ENCODE data around the gene CYP1A2. TPM values are rescaled to one million over a fixed set of nuclear protein-coding genes. Genes with fewer than 3 reads are reported as not detected.
"Not testable (repeated sequence)": the region's sequence is repeated elsewhere in the genome, so short reads cannot be mapped to it uniquely, and the experiment has no call there.

CYP1A2 gene
- polyA plus RNA-seq, 4 donors, result 0.10 to 0.25 (median 0.19) TPM

DNA sequence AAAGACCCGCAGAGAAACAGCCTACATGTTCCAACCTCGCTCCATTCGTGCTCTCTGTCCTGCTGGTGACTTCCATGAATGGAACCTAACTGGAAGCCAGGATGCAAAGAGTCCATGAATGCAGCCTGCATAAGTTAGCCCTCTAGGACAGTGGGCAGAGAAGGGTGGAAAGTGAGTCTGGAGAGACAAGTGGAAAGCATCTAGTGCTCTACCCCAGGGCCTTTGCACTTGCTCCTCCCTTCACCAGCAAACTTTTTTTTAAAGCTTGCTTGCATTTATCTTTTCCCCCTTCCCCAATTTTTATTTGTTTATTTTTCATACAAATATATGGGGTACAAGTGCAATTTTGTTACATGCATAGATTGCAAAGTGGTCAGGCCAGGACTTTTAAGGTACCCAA is 15.4 kb upstream of the CYP1A2 start:
- DNase-seq (ENCODE audit: low read depth in 4 of 4, low spot score in 2 of 4), result no peak

DNA sequence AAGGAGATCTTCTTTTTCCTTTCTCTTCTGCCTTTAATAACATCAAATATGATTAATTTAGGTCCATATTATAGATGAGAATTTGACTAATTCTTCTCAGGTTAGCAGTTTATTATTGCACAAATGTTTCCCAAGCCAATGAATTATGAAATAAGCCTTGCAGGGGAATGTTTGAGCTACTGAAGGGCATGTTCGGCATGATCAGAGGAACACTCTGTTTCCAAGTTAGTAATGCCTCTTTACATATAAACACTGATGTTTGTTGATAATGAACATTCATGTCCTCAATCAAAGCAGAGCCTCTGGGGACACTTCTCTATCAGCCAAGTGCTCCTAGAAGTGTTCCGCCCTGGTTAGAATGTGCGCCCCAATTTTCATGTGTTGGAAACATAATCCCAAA is 13.3 kb upstream of the CYP1A2 start:
- DNase-seq (ENCODE audit: low read depth in 4 of 4, low spot score in 2 of 4), result no peak

DNA sequence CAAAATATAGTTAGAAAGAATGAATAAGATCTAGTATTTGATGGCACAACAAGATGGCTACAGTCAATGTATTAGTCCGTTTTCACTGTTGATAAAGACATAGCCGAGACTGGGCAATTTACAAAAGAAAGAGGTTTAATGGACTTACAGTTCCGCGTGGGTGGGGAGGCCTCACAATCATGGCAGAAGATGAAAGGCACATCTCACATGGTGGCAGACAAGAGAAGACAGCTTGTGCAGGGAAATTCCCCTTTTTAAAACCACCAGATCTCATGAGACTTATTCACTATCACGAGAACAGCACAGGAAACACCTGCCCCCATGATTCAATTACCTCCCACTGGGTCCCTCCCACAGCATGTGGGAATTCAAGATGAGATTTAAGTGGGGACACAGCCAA is 10.4 kb upstream of the CYP1A2 start:
- not testable (repeated sequence) for DNase-seq (ENCODE audit: low read depth in 4 of 4, low spot score in 2 of 4)

DNA sequence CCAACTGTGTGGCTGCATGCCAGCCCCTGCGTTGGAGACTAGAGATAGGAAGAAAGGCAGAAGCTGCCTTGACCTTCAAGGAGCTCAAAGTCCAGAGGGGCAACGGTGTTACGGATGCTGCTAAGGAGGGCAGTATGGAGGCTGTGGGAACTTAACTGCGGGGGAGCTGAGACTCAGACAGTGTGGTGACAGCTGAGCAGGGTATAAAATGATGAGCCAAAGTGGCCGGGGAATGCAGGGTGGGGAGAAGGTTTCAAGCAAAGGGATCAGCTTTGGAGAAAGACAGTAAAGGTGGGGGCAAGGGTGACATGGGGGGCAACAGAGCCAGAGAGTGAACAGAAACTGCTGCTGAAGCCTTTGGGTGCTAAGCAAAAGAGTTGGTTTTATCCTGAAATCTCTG is 6.2 kb upstream of the CYP1A2 start:
- no peak for DNase-seq (ENCODE audit: low read depth in 4 of 4, low spot score in 2 of 4)

DNA sequence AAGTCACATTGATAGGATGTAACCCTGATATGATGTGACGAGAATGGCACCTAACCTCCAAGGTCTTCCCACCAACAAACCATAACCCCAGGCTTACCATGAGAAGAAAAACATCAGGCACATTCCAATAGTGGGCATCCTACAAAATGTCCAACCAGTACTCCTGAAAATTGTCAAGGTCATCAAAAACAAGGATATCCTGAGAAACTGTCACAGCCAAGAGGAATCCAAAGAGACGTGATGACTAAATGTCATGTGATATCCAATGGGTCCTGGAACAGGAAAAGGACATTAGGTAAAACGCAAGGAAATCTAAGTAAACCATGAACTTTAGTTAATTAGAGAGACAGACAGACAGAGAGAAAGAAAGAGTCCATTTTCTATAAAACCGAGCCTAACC is 2.3 kb upstream of the CYP1A2 start:
- no peak for DNase-seq (ENCODE audit: low read depth in 4 of 4, low spot score in 2 of 4)

DNA sequence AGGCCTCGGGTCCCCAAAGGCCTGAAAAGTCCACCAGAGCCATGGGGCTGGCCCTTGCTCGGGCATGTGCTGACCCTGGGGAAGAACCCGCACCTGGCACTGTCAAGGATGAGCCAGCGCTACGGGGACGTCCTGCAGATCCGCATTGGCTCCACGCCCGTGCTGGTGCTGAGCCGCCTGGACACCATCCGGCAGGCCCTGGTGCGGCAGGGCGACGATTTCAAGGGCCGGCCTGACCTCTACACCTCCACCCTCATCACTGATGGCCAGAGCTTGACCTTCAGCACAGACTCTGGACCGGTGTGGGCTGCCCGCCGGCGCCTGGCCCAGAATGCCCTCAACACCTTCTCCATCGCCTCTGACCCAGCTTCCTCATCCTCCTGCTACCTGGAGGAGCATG is 1.2 kb downstream of the CYP1A2 start:
- DNase-seq (ENCODE audit: low read depth in 4 of 4, low spot score in 2 of 4), result no peak

DNA sequence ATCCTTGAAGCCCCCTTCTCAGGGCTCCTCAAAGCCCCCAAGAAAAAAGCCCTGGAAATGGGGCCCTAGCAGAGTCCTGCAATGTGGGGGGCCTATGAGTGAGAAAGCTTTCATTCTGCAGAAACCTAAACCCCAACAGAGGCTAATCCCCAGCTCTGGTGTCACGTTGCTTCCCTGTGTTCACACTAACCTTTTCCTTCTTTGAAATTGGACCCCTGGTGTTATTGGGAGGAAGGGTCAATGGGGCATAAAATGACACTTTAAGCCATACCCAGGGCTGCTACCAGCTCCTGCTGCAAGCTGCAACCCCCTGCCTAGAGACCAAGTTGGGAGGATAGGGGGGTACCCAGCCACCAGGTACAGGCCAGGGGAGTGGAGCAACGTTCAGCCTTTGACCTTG is 2.1 kb downstream of the CYP1A2 start:
- peak in 1 of 4 donors; percentile 52 for DNase-seq (ENCODE audit: low read depth in 4 of 4, low spot score in 2 of 4)

DNA sequence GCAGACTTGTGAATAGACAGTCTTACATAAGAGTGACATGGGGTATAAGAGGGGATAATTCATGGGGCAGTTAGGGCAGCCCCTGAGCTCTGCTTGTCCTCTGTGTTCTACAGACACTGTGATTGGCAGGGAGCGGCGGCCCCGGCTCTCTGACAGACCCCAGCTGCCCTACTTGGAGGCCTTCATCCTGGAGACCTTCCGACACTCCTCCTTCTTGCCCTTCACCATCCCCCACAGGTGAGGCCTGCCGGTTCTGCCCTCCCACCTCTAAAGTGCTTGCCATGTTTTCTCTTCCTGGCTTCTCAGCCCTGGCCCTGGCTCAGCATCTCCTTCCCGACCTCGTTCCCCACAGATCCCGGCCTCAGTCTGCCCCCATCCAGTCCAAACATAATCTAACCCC is 3.4 kb downstream of the CYP1A2 start:
- DNase-seq (ENCODE audit: low read depth in 4 of 4, low spot score in 2 of 4), result no peak

DNA sequence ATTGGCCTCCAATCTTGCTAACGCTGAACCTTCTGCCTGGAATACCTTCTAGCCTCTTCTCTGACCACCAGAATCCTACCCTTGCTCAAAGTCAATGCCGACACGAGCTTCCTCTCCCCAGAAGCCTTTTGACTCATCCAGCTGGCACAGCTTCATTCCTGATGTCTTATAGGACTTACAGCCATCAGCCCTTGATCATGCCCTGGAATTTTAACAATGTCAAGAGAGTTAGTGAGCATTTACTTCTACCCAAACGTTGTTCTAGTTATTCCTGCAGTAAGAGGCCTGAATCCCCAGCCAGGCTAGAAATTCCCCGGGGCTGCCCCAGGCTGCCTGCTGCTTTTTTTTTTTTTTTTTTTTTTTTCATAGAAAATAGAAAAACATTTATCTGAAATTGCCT is 3.9 kb downstream of the CYP1A2 start:
- DNase-seq (ENCODE audit: low read depth in 4 of 4, low spot score in 2 of 4), result no peak

DNA sequence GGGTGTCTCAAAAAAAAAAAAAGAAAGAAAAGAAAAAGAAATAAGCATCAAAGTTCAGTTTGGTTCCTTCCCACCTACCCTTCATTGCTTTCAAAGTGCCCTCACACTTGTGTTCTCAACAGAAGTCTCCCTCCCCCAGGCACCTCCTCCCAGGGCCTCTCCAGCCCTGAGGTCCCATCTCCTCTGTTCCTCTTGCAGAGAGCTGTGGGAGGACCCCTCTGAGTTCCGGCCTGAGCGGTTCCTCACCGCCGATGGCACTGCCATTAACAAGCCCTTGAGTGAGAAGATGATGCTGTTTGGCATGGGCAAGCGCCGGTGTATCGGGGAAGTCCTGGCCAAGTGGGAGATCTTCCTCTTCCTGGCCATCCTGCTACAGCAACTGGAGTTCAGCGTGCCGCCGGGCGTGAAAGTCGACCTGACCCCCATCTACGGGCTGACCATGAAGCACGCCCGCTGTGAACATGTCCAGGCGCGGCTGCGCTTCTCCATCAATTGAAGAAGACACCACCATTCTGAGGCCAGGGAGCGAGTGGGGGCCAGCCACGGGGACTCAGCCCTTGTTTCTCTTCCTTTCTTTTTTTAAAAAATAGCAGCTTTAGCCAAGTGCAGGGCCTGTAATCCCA is 6.1 kb downstream of the CYP1A2 start:
- DNase-seq (ENCODE audit: low read depth in 4 of 4, low spot score in 2 of 4), result no peak

DNA sequence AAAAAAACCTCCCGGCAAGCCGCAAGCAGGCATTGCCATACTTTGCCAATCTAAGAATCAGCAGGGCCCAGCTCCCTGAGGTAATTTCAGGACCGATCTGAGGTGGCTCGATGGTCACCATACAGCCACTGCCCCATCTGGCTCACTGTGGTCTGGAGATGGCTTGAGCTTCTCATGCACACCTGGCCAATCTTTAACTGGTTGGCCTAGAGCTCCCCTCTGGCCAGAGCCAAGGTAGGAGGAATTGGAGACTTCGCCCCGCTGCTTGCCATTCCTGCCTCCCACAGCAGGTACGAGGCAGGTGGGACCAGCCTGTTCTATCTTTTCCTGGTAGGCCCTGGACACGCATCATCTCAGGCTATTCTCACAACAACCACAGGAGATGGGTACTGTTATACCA is 10.1 kb downstream of the CYP1A2 start:
- DNase-seq (ENCODE audit: low read depth in 4 of 4, low spot score in 2 of 4), result no peak

DNA sequence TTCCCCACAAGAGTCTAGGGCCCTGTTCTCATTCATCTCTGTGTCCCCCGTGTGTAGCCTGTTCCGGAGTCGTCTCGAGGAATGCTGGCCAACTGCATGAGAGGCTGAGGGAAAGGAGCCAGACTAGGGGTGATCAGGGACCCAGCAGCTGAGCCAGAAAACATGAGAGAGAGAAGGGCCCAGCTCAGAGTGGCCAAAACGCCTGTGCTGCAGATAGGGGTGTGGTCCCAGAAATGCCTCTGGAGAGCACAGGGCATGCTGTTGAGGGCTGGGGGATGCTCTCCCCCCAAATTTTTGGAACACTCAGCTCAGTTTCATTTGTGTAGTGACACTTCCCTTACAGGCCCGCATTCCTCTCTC is 14.1 kb downstream of the CYP1A2 start:
- no peak for DNase-seq (ENCODE audit: low read depth in 4 of 4, low spot score in 2 of 4)

DNA sequence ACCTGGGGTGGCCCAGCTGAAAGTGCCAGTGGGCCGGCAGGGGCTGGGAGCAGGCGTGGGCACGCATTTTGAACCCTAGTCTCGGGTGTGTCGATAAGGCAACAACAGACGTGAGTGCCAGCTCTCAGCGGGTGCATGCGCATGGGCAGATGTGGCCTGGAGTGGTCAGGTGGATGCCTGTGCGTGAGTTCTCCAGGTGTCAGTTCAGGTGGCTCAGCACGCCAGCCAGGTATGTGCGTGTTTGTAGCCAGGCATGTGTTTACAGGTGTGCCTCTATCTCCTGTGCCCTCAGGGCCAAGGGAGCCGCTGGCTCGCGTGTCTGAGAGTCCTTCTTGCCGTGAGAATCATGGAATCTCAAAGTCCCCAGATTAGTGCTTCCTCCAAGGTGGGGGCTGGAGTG is 14.8 kb downstream of the CYP1A2 start:
- DNase-seq (ENCODE audit: low read depth in 4 of 4, low spot score in 2 of 4), result no peak

DNA sequence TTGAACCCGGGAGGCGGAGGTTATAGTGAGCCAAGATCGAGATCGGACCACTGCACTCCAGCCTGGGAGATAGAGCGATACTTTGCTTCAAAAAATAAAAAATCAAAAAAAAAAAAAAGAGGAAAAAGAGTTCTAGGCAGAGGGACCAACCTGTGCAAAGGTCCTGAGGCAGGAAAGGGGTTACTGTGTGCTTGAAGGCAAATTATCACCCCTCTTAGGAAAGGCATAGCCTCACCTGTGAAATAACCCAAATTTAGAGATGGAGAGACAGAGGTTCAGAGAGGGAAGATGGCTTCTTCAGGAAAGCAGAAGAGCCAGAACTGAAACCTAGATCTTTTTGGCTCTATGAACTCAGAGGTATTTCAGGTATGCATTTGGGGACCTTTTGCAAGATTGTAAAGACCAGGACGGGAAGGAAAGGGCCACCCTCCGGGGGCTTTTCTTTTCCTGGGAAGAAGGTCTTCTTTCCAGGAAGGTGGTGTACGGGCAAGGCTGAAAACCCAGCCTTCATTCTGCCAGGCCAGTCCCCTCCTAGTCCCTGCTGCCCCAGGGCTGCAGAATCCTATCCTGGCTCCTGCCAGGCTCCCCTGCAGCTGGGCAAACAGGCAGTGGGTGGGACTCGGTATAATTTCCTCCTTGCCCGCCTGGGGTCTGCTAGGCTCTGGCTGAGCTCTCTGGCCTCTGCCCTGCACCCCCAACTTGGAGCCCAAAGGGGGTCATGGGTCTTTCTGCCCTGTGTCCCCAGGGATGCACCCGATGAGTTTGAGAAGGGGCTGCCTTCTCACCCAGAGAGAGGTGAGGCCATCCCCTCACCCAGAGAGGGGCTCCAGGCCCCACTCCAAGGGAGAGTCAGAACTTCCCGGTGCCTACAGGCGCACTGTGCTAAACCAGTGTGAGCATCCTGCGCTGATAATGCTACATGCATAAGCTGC is 18.8 kb downstream of the CYP1A2 start:
- no peak for DNase-seq (ENCODE audit: low read depth in 4 of 4, low spot score in 2 of 4)

DNA sequence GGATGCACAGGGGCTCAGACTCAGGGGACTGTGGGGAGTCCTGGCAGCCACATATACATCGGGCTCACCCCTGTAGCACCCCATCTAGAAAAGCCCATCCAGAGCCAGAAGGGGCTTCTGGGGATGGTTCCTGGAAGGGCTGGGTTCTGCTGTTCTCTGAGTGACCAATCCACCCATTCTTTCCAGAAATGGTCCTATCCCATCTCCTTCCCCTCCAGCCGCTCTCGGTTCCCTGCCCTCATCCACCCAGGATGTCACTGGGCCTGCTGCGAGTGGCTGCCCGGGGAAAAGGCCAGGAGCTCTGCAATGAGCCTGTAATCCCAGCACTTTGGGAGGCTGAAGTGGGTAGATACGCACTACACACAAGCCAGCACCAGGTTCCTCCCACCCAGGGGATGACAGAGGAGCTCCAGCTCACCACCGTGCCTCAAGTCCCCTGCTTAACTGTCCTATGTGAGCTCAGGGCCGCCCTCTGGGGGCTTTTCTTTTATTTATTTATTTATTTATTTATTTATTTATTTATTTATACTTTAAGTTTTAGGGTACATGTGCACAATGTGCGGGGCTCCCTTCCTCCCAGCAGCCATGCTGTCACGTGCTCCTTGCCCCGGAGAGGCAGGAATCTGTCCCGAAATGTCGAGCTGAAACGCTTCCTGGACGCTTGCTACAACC is 19.6 kb downstream of the CYP1A2 start:
- DNase-seq (ENCODE audit: low read depth in 4 of 4, low spot score in 2 of 4), result no peak

DNA sequence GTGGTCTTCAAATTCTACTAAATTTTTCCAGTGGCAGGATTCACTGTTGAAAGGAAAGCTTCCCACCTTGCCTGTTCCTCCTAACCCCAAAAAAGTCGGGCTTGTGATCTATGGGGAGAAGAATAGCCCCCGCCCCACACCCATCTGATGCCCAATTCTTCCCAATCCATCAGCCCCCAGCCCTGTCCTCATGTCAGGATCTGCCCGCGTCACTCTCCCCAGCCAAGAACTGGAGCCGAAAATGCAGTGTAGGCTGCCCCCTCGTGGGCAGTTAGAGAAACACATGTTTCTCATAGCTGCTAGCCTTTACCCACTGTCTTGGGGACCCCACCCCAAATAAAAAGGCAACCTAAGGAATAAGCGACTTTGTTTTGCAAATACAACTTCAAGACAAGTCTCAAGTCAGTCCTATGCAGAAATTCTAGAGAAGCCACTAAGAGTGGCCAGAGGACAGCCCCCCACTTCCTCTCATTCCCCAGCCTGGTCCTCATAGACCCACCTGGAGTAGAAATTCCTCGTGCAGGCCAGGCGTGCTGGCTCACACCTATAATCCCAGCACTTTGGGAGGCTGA is 20.2 kb downstream of the CYP1A2 start:
- DNase-seq (ENCODE audit: low read depth in 4 of 4, low spot score in 2 of 4), result no peak

DNA sequence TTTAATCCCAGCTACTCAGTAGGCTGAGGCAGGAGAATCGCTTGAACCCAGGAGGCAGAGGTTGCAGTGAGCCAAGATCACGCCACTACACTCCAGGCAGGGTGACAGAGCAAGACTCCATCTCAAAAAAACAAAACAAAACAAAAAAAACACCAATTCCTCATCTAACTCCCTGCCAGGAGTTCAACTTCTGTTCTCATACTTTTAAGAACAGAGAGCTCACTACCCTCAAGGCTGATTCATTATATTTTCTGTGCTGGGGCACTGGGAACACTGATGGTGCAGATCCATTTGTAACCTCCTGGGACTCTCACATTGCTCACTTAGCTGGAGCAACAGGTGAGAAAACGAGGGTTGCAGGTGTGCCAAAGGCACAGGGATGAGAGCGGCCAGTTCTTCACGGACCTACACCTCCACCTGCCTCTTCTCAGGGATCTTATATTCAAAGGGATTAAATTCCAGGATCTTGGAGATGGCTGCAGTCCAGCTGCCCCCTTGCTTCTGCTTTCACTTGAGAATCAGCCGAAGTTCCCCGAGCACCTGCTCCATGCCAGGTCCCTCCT is 20.9 kb downstream of the CYP1A2 start:
- DNase-seq (ENCODE audit: low read depth in 4 of 4, low spot score in 2 of 4), result no peak

DNA sequence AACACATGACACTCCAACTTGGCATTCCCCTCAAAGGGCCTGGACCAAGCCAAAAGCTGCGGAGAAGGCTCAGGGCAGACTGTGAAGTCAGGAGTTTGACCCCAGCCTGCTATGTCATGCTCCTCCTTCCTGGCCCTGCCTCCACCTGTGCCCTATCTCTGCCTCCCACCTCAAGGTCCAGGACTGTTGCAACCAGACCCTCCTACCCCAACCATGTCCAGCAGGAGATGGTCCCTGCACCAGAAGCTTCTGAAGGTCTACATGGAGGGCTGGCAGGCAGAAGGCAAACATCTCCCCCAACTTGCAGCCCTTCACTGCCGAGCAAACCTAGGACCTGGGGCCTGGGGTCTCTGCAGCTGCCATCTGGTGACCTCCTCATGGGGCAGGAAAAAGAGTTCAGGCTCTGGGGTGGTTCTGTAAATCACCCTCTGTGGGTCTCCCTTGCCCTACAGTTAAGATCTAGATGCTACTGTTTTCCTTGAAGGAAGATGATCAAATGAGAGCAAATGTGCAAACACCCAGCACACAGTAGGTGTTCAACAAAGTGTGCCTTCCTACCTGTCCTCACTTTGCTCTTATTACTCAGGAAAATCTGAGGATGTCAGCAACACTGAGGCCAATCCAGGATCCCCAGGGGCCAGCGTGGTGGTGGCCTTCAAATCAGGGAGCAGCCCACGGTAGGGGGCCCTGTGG is 21.7 kb downstream of the CYP1A2 start:
- no peak for DNase-seq (ENCODE audit: low read depth in 4 of 4, low spot score in 2 of 4)

DNA sequence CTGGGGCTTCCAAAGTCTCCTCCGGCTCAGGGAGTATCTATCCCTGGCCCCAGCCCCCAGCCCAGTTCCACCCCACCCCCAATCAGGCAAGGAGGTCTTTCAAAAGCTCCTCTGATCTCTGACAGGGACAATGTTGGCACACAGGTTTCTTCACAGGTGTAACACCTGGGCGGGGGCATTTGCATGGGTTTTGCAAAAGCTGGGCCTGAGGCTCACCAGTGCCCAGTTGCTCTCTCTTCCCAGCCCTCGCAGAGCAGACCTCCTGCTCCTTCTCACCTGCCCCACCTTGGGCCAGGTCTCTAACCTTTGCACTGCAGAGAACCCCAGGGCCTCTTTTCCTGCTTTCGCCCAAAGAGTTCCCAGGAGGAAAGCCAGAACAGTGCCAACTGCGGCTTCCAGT is 24.7 kb downstream of the CYP1A2 start:
- DNase-seq (ENCODE audit: low read depth in 4 of 4, low spot score in 2 of 4), result no peak

DNA sequence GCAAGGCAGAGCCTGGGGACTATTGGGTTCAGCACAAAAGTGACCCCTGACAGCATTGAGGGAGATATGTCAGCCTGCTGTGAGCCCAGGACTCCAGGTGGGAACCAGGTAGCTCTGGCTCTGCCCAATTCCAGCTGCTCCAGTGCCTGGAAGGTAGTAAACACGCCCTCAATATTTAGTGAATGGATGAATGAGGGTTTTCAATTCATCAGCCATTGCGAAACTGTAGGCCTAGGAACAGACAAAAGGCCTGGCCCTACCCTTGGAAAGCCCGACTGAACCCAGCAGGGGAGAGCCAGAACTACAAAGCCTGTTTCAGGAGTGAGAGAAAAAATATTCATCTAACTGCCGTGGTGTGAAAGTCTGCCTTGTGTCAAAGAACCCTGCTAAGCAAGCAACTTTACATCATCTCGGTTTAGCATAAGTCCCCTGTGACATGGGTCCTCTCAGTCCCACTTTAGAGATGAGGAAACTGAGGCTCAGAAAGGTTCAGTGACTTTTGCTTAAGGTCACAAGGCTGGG is 25.1 kb downstream of the CYP1A2 start:
- DNase-seq (ENCODE audit: low read depth in 4 of 4, low spot score in 2 of 4), result no peak

Data from left renal cortex interstitium (tissue), 4 donors.